Common myeloid progenitor, CD34-positive (primary cell): ENCODE measurements around the gene MAGEB17.
"Not testable (repeated sequence)": the region's sequence is repeated elsewhere in the genome, so short reads cannot be mapped to it uniquely, and the experiment has no call there.

Experiments used
- CTCF ChIA-PET: fragments of 350-600 bp; sonication (Branson Sonifier 250); formaldehyde crosslinking; loops from one replicate; lab custom pipeline; 2021; ENCODE audit warnings: antibody characterized with exemption; lab: Charles Lee
- POLR2A ChIA-PET: fragments of 350-600 bp; sonication (Branson Sonifier 250); formaldehyde crosslinking; loops from one replicate; lab custom pipeline; 2021; ENCODE audit warnings: antibody characterized with exemption; lab: Charles Lee
- DNase-seq, 3 donors: peaks; one replicate each; pipeline versions ENCODE4 v3.0.0 to v3.0.0-alpha.2; 2013
- H3K27ac ChIP-seq, 2 experiments: 1 replicate in 1 of 2; 2 replicates in 1 of 2; pipeline ENCODE4 v1.7.0; 2013; ENCODE audit warnings: inconsistent platforms in 2 of 2, low read length in 2 of 2, mild to moderate bottlenecking in 2 of 2, low read depth in 1 of 2, moderate library complexity in 1 of 2; ENCODE audit not compliant: severe bottlenecking in 2 of 2, insufficient read depth in 1 of 2, poor library complexity in 1 of 2
- H3K27me3 ChIP-seq, 5 experiments: replicated peaks in 2 of 5; 1 replicate in 3 of 5; 2 replicates in 2 of 5; pipeline versions ENCODE4 v1.6.1 to v1.7.0; 2013; ENCODE audit warnings: low read length in 4 of 5, mild to moderate bottlenecking in 2 of 5, moderate library complexity in 2 of 5, inconsistent platforms in 1 of 5; ENCODE audit not compliant: insufficient read depth in 5 of 5, control insufficient read depth in 4 of 5
- H3K36me3 ChIP-seq, 4 experiments: 1 replicate in 2 of 4; 2 replicates in 2 of 4; pipeline versions ENCODE4 v1.6.1 to v1.7.0; 2013; ENCODE audit warnings: low read length in 3 of 4, control low read depth in 1 of 4, mild to moderate bottlenecking in 1 of 4; ENCODE audit not compliant: control insufficient read depth in 4 of 4, insufficient read depth in 4 of 4
- H3K4me1 ChIP-seq, 4 experiments: 1 replicate in 3 of 4; 2 replicates in 1 of 4; pipeline versions ENCODE4 v1.6.1 to v1.7.1; 2013; ENCODE audit warnings: low read length in 3 of 4, mild to moderate bottlenecking in 3 of 4, control low read depth in 1 of 4, inconsistent platforms in 1 of 4, moderate library complexity in 1 of 4; ENCODE audit not compliant: control insufficient read depth in 4 of 4, insufficient read depth in 4 of 4; ENCODE audit errors: control extremely low read depth in 1 of 4
- H3K4me3 ChIP-seq, 7 experiments: 1 replicate in 4 of 7; 2 replicates in 3 of 7; pipeline versions ENCODE4 v1.5.1 to v1.7.0; 2013; ENCODE audit warnings: mild to moderate bottlenecking in 7 of 7, low read length in 6 of 7, moderate library complexity in 6 of 7, inconsistent platforms in 2 of 7, low read depth in 2 of 7, control low read depth in 1 of 7; ENCODE audit not compliant: insufficient read depth in 4 of 7, control insufficient read depth in 1 of 7; ENCODE audit errors: extremely low read depth in 1 of 7
- H3K9me3 ChIP-seq, 5 experiments: 1 replicate in 4 of 5; 2 replicates in 1 of 5; pipeline versions ENCODE4 v1.6.1 to v1.7.1; 2013; ENCODE audit warnings: low read length in 4 of 5, mild to moderate bottlenecking in 2 of 5, inconsistent platforms in 1 of 5, low read depth in 1 of 5, moderate library complexity in 1 of 5; ENCODE audit not compliant: control insufficient read depth in 4 of 5, insufficient read depth in 2 of 5; ENCODE audit errors: control extremely low read depth in 1 of 5
- WGBS: methylation state at CpG from one replicate; pipeline ENCODE4 v1.1.5; 2013; ENCODE audit not compliant: insufficient coverage; 5-methylcytosine and 5-hydroxymethylcytosine counted together

Gene MAGEB17

DNA sequence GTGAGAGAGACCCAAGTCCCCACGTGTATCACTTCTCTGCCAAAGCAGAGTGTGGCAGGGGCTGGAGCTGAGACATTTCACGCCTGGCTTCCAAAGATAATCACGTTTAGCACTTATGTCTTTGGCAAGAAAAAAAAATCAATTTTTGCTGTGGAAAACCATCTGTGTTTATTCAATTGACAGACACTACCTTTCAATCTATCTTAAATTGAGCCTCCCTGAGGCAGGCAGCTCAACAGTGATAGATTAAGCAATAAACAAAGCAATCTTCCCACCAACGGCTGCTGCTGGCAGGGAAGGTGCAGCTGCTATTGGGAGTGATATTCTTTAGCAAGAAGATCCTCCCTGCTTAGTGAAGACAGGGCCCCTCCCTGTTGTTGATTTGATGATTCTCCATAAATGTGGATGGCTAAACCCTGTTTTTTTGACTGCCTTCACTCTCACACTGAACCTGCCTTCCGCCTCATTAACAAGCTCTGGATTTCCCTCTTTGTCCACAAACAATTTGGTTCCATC, 11.6 kb upstream of the MAGEB17 start:
- DNase-seq: no peak
- WGBS: 76% methylated on average over 4 of the region's 5 CpGs
- Histone ChIP-seq H3K36me3 (no peaks in the 10 kb centered on the region), H3K4me1 (no peaks in the 10 kb centered on the region), H3K27ac (no peak overlapping the region), H3K27me3 (peaks cover 0 to 33% (median 0%) of the 10 kb centered on the region in 5 experiments), H3K9me3 (no peaks in the 10 kb centered on the region), H3K4me3 (no peak overlapping the region)
- ChIA-PET POLR2A (no interaction called here), CTCF (no interaction called here)

DNA sequence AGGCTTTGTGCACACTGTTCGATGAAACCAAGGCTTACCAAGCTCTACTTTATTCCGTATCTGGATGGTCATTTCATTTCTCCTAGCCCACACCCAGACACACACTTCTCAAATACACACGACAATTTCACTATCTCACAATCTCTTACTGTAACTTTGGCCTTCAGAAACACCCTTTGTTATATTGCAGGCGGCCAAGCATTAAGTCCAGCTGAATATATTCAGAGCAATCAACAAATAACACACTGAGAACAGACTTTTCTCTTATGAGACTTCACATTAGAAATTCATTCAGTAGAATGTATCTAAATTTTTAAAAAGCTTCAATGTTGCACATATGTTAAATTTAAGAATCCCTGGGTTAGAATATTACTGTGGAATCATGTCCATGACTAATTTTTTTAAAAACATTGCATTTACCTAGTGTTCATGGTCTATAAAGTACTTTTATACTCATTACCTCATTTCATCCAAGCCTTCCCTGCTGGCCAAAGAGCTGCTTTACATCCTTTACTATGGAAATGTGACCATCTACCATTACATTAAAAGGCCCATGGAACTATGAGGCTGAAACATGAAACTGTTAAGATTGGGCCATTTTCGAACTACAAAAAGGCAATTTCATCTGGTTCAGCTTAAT, 10.5 kb upstream of the MAGEB17 start:
- no peak for DNase-seq
- ChIA-PET POLR2A (no interaction called here), CTCF (no interaction called here)
- Histone ChIP-seq H3K27me3 (peaks cover 0 to 29% (median 0%) of the 10 kb centered on the region in 5 experiments), H3K9me3 (no peaks in the 10 kb centered on the region), H3K36me3 (no peaks in the 10 kb centered on the region), H3K27ac (no peak overlapping the region), H3K4me3 (no peak overlapping the region), H3K4me1 (no peaks in the 10 kb centered on the region)
- WGBS: 92% methylated on average over 3 of the region's 5 CpGs

DNA sequence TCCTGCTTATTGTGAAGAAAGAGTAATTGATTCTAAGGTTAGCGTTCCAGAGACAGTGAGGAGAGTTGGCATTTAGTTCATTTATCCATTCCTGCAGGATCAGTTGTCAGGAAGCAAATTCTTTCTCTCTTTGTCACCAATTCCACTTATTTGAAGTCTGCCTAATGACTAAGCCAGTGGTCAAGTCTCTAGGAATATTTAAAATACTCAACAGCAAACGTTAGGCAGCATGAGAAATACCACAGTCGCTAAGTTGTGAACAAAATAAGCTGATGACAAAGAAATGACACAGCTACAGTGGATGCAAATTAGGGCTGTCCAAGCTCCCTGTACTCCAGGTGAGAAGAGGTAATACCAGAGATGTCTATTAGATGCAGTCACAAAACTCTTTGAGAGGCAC, 6.6 kb upstream of the MAGEB17 start:
- H3K4me3 ChIP-seq: no peak overlapping the region
- H3K27ac ChIP-seq: no peak overlapping the region
- ChIA-PET CTCF (no interaction called here), POLR2A (no interaction called here)
- no peaks in the 10 kb centered on the region for H3K9me3 ChIP-seq
- H3K27me3 ChIP-seq: peaks cover 0 to 20% (median 0%) of the 10 kb centered on the region in 5 experiments
- no peaks in the 10 kb centered on the region for H3K36me3 ChIP-seq
- no peaks in the 10 kb centered on the region for H3K4me1 ChIP-seq
- 93% methylated on average over 2 of the region's 3 CpGs for WGBS
- no peak for DNase-seq

DNA sequence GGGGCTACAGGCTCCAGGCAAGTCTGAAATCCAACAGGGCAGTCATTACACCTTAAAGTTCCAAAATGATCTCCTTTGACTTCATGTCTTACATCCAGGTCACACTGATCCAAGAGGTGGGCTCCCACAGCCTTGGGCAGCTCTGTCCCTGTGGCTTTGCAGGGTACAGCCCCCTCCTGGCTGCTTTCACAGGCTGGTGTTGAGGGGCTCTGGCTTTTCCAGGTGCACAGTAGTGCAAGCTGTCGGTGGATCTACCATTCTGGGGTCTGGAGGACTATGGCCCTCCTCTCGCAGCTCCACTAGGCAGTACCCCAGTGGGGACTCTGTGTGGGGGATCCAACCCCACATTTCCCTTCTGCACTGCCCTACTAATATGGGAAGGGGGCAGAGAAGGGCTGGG, 6.1 kb upstream of the MAGEB17 start:
- H3K36me3 ChIP-seq, H3K9me3 ChIP-seq, H3K27ac ChIP-seq, CTCF ChIA-PET, H3K4me3 ChIP-seq, POLR2A ChIA-PET, DNase-seq, H3K4me1 ChIP-seq: not testable (repeated sequence)
- peaks cover 0 to 19% (median 0%) of the 10 kb centered on the region in 5 experiments for H3K27me3 ChIP-seq
- WGBS: 86% methylated on average over 1 of the region's 2 CpGs

DNA sequence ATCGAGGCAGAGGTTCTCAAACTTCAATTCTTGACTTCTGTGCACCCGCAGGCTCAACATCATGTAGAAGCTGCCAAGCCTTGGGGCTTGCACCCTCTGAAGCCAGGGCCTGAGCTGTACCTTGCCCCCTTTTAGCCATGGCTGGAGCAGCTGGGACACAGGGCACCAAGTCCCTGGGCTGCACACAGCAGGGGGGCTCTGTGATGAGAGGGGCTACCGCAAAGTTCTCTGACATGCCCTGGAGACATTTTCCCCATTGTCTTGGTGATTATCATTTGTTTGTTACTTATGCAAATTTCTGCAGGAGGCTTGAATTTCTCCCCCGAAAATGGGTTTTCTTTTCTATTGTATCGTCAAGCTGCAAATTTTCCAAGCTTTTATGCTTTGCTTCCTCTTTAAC, 4.9 kb upstream of the MAGEB17 start:
- H3K27me3 ChIP-seq: peaks cover 0 to 16% (median 0%) of the 10 kb centered on the region in 5 experiments
- CTCF ChIA-PET: no interaction called here
- no peak overlapping the region for H3K27ac ChIP-seq
- no peaks in the 10 kb centered on the region for H3K9me3 ChIP-seq
- no peaks in the 10 kb centered on the region for H3K36me3 ChIP-seq
- H3K4me3 ChIP-seq: no peak overlapping the region
- no peaks in the 10 kb centered on the region for H3K4me1 ChIP-seq
- DNase-seq: no peak
- WGBS: 78% methylated on average over 5 of the region's 5 CpGs
- POLR2A ChIA-PET: no interaction called here

DNA sequence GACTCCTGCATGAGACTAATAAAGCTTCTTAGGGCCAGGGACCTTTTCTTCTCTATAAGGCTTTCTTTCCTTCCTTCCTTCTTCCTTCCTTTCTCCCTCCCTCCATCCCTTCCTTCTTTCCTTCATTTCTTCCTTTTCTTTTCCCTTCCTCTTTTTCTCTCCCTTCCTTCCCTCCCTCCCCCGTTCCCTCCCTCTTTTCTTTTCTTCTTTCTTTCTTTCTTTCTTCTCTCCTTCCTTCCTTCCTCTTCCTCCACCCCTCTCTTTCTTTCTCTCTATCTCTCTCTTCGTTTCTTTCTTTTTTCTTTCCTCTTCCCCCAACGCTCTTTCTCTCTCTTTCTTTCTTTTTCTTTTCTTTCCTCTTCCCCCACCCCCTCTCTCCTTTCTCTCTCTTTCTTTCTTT, 2.5 kb upstream of the MAGEB17 start:
- Histone ChIP-seq H3K9me3 (no peaks in the 10 kb centered on the region), H3K36me3 (no peaks in the 10 kb centered on the region), H3K27me3 (peaks cover 0 to 25% (median 0%) of the 10 kb centered on the region in 5 experiments), H3K4me3 (no peak overlapping the region), H3K4me1 (no peaks in the 10 kb centered on the region), H3K27ac (no peak overlapping the region)
- POLR2A ChIA-PET: no interaction called here
- WGBS: 96% methylated on average over 3 of the region's 3 CpGs
- no peak for DNase-seq
- CTCF ChIA-PET: no interaction called here

DNA sequence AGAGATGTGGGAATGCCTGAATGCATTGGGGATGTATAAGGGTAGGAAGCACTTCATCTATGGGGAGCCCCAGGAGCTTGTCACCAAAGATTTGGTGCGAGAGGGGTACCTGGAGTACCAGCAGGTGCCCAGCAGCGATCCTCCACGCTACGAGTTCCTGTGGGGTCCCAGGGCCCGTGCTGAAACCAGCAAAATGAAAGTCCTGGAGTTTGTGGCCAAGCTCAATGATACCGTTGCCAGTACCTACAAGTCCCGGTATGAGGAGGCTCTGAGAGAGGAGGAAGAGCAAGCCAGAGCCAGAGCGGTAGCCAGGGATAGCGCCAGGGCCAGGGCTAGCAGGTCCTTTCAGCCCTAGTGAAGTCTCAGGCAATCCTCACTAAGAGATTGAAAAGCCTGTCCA, 3.8 kb downstream of the MAGEB17 start:
- ChIA-PET POLR2A (no interaction called here), CTCF (no interaction called here)
- Histone ChIP-seq H3K36me3 (no peaks in the 10 kb centered on the region), H3K27ac (no peak overlapping the region), H3K27me3 (peaks cover 0 to 26% (median 0%) of the 10 kb centered on the region in 5 experiments), H3K9me3 (no peaks in the 10 kb centered on the region), H3K4me3 (no peak overlapping the region), H3K4me1 (no peaks in the 10 kb centered on the region)
- 93% methylated on average over 9 of the region's 9 CpGs for WGBS
- DNase-seq: no peak
